HG02981 (cell line): Measurements from ENCODE around the gene ITSN2.

Source experiments
- ATAC-seq: cut with Tn5 transposase; IDR thresholded peaks from one replicate; pipeline ENCODE4 v1.9.1; 2021; ENCODE audit warnings: mild to moderate bottlenecking, moderate library complexity; ENCODE audit not compliant: unreplicated experiment

ITSN2 gene

DNA sequence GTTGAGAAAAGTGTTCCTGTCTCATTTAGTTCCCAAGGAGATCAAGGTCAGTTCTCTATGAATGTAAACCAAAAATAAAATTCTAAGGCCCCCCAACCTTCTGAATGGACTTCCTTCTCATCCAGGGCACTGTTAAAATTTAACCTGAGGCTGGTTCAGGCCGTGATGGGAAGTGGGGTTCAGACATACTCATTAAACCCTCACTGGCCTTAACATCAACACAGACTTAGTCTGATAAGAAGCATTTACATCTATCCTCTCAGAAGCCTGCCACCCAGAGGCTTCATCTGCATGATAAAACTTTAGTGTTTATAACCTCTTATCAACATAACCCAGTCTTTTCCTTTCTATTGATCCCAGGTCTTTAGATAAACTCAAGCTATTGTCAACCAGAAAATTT lies 22.4 kb downstream of the ITSN2 start:
- ATAC-seq = no peak

- no peak for ATAC-seq
Measured at GRCh38 chr2:24336811-24337210, 23.5 kb downstream of the ITSN2 start.

- ATAC-seq = no peak
Measured at GRCh38 chr2:24334245-24334633, 26.1 kb downstream of the ITSN2 start.

GRCh38 chr2:24332791-24333540 lies 27.4 kb downstream of the ITSN2 start:
- ATAC-seq = no peak

- ATAC-seq = no peak
Measured at GRCh38 chr2:24330161-24330560, 30.2 kb downstream of the ITSN2 start.

- ATAC-seq = no peak
Measured at GRCh38 chr2:24329700-24330099, 30.6 kb downstream of the ITSN2 start.

GRCh38 chr2:24328010-24328409 lies 32.3 kb downstream of the ITSN2 start:
- no peak for ATAC-seq

DNA sequence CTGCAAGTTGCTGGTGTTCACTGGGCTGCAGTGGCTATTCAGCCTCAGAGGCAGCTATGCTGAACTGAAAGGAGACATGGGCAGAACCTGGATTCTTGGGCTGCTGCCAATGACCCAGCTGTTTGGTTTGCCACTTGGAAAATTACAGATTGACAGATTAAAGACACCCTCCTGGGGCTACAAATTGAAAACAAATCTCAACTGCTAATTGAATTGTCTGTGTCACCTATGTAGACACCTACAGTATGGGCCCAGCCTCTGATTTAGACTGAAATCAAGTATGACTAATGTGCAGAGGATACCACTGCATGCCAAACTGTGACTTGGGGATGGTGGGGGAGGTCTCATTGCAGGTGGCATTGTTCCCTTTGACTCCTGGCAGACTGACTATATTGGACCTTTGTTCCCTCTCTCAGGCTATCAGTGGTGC lies 42.8 kb downstream of the ITSN2 start:
- ATAC-seq = no peak

DNA sequence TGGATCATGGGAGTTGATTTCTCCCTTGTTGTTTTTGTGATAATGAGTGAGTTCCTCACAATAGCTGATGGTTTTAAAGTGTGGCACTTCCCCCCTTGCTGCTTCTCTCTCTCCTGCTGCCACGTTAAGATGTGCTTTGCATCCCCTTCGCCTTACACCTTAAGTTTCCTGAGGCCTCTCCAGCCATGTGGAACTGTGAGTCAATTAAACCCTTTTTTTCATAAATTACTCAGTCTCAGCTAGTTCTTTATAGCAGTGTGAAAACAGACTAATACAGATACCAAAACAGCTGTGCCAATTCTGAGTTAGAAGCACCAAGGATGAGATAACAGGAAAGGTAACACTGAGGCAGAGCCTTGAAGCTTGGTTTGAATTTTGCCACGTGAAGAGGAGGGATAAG lies 44.7 kb downstream of the ITSN2 start:
- ATAC-seq = peak; percentile 61

DNA sequence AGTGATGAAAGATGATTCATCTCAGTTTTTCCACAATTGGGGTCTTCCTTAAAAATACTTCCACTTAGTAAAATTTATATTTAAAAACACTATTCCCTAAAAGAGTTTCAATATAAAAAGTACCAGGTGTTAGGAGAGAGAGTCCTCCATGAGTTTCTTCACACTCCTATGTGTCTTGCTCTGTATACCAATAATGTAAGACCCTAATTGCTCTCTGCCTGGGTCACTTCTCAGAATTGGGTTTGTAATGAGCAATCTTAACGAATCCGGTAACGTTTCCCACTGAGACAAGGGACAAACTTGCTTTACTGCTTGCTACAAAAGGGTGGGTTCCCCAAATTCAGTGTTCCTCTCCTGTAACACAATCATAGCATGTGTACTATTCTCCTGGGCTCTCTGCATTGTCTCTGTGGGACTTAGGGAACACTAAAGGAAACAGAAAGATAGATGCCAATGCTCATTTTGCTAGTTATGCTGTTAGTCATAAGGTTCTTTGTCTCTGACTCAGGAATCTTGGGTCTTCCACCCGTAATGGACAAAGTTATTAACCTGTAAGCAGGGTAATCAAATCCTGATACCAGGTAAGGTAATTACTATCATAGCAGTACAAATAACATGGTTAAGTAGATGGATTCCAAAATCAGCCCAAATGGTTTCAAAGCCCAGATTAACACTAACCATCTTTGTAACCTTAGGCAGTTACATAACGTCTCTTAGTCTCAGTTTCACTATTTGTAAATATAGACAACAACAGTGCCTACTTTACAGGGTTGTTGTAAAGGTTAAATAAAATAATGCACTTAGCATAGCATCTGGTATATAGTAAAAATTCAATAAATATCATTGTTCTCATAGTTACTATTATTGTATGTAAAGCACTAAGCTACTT lies 46.3 kb downstream of the ITSN2 start:
- no peak for ATAC-seq

DNA sequence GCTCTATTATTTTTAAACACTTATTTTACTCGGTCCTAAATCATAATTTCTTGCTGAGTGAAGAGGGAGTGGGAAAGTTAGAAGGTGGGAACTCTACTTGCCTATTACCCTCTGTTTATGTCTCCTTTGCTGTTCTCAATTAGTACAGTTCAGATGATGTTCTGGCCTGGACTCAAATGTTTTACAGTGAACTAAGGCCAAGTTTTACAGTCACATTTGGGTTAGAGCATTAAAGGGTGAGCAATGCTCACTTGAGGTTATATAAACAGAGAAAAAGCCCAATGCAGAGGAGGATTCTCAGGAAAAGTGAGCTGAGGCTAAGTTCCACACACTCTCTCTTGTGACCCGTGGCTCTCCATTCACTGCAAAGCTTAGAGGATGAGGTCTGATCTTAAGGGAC lies 52.4 kb downstream of the ITSN2 start:
- no peak for ATAC-seq

GRCh38 chr2:24304631-24305030 lies 55.7 kb downstream of the ITSN2 start:
- no peak for ATAC-seq

DNA sequence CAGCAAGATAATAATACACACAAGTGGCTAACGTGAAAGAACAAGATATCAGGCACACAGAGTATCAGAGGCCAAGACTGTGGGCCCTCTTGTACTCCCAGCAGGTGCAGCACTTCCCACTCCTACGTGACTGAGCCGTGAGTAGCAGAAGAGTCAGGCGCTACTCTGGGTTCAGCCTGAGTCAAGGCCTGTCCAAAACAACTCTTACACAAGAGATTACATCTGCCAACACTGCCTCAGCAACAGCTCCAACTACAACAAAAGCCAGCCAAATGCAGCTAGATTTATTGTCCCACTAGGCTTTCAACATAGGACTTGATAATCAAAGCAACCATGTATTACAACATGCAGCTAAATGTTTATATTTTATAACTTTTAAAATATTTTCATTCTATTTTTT lies 56.2 kb downstream of the ITSN2 start:
- no peak for ATAC-seq

- no peak for ATAC-seq
Measured at GRCh38 chr2:24301599-24301998, 58.7 kb downstream of the ITSN2 start.

DNA sequence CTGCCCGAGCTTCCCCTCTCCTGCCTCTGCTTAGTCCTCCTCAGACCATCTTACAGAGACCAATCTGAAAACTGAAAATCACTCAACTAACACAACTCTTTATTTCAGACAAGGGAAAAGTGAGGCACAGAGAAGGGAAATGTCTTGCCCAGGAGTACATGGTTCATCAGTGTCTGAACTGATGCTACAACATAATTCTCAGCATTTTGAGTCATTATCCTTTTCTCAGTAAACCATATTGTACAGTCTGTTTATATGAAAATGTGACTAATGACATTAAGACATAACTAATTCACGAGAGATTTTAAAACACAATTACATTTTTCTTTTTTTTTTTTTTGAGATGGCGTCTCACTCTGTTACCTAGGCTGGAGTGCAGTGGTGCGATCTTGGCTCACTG lies 62.7 kb downstream of the ITSN2 start:
- no peak for ATAC-seq

- ATAC-seq = no peak
Measured at GRCh38 chr2:24287171-24287570, 73.2 kb downstream of the ITSN2 start.

GRCh38 chr2:24285484-24286152 lies 74.7 kb downstream of the ITSN2 start:
- no peak for ATAC-seq

DNA sequence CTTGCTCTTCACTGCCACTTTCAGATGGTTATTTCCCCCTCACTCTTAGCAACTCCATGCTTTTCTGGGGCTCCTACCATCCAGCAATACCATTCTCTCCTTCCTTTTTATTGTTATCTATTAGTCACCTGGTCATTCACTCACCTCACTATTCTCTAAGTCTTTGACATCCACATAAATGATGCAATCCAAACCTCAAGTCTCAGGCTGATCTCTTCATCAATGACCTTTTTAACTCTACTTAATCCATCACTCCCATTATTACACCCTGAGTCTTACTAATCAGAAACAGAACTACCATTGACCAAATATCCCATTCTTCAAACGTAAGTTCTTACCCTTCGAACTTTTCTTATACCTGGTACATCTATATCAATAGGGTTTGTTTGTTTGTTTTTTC lies 79.7 kb downstream of the ITSN2 start:
- no peak for ATAC-seq

GRCh38 chr2:24280161-24280560 lies 80.2 kb downstream of the ITSN2 start:
- no peak for ATAC-seq

GRCh38 chr2:24276349-24276899 lies 83.9 kb downstream of the ITSN2 start:
- no peak for ATAC-seq

GRCh38 chr2:24274809-24275208 lies 85.5 kb downstream of the ITSN2 start:
- ATAC-seq = no peak
